NK-92 (cell line): ENCODE measurements around the gene SMG7.

Source experiments
- DNase-seq: peaks from one replicate; lab custom pipeline; 2025; ENCODE audit not compliant: unreplicated experiment; lab: John Stamatoyannopoulos, UW

Gene SMG7

DNA sequence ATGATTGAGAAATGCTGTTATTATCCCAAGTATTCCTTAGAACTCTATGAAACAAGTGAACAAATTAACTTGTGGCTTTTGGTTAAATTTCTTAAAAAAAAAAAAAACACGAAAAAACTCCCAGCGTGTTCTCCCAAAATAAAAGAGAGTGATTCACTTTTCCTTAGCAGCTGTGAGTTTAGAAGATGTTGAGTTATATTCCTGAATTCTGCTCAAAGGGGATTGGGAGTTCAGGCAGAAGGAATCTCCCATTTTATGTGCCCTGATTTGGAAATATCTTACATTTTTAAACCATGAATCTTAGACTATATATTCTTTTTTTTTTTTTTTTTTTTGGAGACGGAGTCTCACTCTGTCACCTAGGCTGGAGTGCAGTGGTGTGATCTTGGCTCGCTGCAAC lies 34.3 kb downstream of the SMG7 start:
- no peak for DNase-seq

DNA sequence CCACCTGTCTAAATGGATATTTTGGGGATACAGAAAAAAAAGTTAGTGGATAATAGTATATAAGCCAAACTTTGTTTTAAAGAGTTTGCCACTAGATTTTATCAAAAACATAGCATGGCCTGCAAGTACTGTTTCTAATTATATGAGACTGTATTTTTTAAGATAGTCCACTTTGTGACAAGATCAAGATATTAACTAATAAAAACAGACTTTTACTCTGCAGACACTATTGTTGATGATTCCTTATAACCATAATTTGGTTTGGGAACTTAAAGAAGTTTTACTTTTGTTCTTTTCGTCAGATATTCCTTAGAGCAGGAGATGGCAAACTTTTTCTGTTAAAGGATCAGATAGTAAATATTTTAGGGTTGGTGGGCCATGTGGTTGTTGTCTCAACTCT lies 36.4 kb downstream of the SMG7 start:
- DNase-seq = no peak

DNA sequence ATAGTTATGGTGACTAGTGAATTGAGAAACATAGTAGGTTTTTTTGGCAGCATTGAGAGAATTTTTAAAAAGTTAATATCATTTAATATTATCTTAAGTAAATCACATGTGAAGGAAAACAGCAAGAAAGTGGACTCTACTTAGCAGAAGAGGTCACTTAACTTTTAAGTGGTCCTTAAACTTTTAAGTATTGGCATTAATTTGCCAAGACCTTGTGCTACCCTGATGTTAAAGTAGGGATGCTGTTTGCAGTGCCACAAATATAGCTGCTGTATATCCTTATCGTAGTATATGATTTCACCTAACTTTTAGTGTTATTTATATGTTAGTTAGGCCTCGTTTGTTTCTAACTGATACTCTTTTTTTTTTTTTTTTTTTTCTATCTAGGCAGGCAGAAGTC lies 40.2 kb downstream of the SMG7 start:
- DNase-seq = no peak

DNA sequence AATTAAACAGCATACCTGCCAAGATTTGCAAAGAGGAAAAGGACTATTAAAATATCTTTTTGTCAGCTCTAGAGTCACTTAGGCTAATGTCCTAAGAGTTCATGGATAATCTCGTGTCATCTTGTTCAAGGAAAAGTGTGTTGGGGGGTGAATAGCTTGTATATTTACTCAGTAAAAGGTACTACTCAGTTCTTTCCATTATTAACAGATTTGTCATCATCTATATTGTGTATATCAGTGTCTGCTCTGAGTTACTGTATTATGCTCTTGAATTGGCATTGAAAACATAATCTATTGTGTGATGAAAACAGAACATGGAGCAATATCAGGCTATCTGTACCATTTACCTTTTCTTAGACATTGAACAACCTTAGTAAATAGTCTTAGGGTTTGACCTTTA lies 41.9 kb downstream of the SMG7 start:
- no peak for DNase-seq

DNA sequence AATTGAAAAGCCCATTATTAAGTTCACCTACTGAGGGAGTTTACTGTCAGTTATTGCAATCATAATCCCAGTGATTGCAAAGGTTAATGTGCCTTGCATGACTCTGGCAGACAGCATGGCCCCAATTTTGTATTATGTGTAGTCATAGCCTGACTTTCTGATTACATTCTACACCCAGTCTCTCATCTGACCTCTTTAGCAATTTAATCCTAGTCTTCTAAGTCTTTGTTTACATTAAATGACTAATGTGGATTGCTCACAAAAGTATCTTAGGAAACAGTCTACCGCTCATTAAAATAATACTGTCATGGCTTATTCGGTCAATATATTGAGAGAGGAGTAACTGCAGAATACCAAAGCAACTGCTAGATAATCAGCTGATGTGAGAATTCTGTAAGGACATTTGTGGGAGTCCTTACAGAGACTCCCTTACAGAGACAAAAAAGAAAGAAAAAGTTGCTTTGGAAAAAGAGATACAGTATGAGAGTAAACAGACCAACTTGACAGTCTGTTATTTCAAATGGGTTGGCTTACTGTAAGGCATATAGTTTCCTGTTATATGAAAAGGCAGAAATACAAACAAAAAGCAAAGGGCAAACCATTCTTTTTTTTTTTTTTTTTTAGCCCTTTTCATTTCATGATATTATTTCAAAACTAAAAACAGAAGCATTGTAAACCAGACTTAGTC lies 42.8 kb downstream of the SMG7 start:
- DNase-seq = no peak

DNA sequence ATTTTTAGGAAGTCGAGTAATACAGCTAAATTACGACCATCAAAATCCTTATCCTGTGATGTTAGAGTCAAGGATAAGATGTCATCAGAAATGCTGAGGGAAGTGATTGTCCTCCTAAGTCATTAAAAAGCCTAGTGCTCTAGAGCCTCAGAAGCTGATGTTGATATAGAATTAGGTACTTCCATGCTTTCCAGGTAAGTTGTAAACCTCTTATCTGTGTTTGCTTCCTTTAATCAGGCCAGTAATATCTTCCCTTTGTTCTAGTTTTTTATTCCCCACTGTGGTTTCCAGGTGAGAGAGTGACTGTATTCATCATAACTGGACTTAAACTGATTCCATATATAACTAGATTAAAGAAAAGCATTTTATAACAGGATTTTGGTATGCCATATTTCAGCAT lies 44.4 kb downstream of the SMG7 start:
- DNase-seq = no peak

DNA sequence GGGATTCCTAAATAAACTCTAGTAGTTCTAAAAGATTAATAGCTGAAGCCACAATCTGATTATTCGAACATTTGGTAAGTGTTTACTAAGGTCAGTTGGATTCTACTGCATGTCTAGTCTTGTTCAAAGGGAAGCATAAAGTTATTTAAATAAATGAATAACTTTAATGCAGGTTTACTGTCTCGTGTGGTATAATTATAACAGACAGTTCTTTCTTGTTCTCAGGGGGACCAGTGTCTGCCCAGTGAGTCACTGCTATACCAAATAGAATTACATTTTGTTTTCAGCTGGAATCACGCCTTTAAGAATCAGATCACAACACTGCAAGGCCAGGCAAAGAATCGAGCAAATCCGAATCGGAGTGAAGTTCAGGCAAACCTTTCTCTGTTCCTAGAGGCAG lies 45.1 kb downstream of the SMG7 start:
- no peak for DNase-seq

DNA sequence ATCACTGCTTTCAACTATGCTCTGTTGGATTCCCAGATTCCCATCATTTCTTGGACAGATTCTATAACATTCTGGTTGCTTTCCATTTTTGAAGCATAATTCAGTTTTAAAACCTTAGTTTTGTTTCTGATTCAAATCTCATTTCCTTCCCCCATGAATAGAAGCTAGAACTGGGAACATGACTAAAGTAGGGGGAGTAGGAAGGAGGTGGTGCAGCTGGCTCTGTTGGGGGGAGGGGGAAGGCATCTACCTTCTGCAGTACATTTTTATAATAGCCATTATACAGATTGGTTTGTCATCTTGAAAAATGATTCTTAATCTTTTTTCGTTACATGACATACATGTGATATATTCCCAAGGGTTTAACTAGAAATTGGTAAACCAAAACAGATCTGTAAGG lies 48.1 kb downstream of the SMG7 start:
- no peak for DNase-seq

DNA sequence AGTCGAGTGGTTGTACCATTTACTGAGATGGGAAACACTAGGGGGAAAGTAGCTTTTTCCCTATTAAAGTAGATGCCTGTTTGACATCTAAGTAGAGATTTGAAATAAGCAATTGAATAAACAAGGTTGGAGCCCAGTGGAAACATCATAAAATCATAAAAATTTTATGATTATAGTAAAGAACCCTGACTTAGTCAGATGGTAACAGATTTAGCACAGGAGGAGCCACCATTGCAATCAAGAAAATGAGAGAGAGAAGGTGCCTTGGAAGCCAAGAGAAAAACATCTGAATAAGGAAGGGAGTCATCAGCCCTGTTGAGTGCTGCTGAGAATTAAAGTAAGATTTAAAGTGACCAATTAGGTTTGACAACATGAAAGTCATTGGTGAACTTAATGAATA lies 49.8 kb downstream of the SMG7 start:
- no peak for DNase-seq

DNA sequence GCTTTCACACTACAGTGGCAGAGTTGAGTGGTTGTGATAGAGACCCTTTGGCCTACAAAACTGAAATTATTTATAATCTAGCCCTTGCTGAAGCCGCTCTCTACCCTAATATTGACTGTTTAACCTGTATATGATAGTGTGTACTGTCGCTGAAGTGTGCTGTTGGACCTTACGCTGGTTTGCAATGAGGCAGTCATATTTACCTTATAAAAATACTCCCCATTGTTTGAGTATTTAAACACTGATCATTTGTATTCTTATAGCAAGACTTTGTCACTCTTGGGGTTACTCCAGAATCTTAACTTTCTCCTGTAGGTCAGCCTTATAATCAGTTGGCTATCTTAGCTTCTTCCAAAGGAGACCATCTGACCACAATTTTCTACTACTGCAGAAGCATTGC lies 56.3 kb downstream of the SMG7 start:
- no peak for DNase-seq

DNA sequence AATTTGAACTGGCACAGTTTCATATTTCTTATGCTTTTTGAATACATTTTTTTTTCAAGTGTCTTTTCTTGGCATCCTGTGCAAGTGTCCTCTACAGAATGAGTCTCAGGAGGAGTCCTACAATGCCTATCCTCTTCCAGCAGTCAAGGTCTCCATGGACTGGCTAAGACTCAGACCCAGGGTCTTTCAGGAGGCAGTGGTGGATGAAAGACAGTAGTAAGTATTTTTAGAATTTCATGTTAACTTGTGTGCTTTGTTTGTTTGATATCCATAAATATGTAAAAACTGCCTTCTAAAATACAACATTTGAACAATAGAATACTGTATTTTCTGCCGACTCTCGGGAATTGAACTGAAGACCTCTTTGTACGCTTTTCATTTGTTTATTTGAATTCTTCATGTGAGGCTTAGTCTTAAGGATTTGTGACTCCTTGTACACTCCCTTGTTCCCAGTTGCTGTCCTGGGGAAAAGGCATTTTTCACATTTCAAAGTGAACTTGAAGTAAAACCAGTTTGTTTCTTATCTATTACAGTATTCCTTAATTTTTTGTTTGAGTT lies 61.4 kb downstream of the SMG7 start:
- no peak for DNase-seq

DNA sequence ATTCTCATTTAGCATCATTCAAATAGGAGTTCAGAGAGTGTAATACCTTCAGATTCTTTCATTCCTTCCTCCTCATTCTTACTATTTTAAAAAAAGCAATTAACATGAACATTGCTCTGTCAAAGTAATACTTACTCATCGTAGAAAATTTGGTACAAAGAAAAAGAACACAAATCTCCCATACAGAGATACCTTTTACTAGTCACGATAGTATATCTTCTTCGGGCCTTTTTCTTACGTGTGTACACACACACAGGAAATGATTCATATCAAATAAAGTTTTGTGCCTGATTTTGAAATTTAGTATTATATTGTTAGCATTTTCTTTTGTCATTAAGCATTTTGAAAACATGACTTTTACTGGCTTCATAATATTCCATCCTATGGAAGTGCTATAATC lies 65.1 kb downstream of the SMG7 start:
- no peak for DNase-seq

DNA sequence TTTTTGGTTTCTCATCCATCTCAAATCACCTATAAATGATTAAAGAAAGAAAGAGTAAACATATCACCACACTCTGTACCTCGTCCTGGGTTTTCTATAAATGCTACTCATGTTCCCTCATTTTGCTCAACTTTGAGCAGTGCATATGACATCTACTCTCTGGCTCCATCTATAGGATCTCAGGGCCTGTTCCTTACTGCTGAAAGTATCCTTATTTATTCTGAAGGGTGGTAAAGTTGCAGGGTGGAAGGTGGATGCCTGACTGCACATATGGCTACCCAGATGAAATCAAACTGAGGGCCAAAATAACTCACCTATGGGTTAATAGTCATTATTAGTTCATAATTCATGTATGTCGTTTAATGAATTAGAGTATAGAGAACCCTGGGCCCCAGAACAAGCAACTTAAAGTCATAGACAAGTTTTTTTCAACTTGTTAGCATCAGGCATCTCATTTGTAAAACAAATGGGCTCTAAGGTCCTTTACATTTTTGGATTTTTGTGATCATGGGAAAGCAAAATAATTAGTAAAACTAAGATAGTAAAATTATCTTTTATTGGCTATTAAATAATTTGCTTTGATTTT lies 71.4 kb downstream of the SMG7 start:
- no peak for DNase-seq

DNA sequence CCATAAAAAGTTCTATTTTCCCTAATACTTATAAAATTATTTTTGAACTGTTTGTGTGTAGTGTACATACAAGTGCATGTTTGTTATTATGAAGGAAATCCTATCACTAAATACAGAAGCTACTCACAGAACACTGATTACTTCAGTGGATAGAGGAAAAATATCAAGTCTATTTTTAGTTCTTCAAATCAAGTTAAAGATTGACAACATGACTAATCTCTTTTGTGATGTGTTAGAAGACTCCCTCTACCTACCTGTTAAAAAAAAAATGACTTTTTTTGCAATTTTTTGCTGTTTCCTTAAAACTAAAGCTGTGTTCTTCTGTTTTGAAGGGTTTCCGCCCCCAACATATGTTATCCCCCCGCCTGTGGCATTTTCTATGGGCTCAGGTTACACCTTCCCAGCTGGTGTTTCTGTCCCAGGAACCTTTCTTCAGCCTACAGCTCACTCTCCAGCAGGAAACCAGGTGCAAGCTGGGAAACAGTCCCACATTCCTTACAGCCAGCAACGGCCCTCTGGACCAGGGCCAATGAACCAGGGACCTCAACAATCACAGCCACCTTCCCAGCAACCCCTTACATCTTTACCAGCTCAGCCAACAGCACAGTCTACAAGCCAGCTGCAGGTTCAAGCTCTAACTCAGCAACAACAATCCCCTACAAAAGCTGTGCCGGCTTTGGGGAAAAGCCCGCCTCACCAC lies 72.4 kb downstream of the SMG7 start:
- DNase-seq = no peak

DNA sequence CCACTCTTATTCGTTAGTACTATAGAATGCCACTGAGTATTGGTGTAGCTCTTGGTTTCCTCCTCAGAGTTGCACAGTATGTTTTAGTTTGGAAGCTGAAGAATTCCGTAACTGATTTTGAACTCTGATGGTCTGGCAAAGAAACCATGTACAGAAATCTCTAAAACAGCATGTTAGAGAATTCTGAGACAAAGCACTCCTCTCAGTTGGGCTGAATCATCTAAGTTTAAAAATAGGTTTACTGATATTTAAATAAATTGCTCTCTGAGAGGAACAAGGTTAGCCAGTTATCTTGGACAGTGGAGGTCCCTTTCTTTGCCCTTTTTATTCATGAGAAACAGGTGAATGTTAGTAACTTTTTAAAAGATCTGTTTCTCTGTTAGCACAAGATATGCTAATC lies 74.1 kb downstream of the SMG7 start:
- DNase-seq = no peak

DNA sequence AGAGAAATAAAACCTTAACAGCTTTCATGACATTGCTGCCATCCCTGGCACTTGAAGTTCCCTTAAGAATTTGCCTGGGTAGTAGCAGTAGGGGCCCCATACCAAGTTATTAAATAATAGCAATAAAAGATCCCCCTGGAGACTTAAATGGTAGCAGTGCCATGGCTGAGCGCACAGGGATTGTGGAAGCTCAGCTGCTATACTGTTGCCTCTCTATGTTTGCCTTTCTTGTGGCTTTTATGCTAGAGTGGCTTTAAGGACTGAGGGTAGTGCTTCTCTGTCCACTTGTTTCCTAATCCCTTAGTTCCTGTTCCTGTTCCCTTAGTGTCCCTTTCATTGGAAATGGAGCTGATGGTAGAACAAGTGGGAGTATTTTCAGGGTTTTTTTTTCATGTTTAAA lies 75.8 kb downstream of the SMG7 start:
- no peak for DNase-seq

DNA sequence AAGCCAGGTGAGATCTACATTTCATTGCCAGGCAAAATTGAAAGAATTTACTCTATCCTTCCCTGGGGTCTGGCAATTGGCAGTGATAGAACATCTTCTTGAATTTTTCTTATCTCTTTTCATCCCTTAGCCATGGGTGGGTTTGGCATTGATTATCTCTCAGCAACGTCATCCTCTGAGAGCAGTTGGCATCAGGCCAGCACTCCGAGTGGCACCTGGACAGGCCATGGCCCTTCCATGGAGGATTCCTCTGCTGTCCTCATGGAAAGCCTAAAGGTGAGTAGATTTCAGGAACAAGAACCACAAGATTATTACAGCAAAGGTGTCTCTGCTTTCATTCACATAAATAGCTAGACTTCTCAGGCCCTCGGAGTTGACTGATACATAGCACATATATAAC lies 78.6 kb downstream of the SMG7 start:
- no peak for DNase-seq

DNA sequence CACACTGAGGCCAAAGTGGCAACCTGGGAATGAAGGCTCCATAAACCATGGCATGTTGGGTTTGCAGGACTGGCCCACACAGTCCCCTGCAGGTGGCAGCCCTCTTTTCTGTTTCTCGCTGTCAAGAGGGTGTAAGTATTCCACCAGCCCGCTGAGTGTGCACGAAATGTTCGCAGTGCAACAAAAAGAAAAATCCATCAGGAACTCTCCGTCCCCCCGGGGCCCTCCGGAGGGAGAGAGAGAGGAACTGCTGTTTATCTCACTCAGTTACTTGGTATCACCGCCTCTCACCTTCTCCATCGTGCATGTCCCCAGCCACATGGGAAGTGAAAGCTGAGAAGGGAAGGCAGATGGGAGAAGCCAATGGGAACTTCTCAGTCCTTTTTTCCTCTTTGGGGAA lies 79.6 kb downstream of the SMG7 start:
- DNase-seq = no peak

DNA sequence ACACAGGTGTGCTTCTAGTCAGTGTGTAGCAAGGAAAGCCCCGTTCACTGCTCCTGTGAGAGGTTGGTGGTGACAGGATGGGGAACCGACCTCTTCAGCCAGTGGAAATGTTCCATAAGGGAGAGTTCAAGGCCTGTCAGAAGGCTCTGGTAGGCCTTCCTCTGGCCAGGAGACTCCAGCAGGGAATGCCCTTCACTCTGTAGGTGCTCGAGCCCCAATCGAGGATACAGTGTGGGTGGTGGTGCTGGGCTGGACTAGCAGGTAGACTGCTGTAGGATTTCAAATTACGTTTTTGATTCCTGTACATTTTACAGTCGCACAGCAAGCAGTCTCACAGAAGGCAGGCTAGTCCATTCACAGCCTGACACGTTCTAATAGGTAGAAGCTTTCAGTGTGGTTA lies 80.1 kb downstream of the SMG7 start:
- no peak for DNase-seq

DNA sequence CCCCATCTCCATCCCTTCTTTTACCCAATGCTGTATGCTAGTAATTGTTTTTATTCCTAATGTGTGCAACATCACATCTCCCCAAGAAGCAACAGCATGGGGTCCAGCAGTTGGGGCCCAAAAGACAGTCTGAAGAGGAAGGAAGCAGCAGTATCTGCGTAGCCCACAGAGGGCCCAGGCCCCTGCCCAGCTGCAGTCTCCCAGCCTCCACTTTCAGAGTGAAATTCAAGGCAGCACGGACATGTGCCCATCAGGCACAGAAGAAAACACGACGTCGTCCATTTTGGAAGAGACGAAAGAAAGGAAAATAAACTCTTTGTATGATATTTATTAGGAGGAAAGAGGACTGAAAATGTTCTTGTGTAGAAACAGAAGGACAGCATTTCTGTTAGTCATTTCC lies 80.6 kb downstream of the SMG7 start:
- no peak for DNase-seq

DNA sequence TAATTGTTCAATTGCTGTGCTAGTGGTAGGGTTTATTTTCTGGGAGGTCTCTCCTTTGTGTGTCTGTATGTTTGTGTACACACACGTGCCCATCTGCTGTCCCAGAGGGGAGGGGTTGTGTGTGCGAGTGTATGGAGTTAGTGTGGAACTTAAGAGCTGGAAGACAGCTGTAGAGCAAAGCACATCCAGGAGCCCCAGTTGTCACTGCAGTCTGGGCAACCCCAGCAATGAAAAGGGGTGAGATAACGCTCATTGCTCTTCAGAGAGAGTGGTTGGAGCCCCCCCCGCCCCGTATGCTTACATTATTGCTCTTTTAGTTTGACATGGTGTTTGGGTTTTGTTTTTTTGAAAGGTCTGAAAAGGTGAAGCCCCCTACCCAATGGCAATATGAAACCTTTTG lies 81.0 kb downstream of the SMG7 start:
- no peak for DNase-seq

DNA sequence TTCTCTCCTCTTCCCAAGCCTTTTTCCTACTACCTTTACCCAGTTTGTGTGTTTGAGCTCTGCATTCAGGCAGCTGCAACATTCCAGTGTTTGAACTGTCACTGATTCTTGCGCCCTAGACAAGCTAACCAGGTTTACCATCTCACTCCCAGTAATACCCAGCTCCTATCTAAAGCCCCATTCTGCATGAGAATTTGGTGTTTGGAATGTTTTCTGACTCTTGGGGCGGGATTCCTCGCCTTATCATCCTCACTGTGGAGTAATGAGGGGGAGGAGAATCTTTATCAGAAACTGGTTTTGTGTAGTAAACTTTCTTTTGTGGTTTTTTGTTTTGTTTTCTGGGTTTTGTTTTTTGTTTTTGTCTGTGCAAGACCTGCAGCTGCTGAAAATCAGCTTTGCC lies 81.5 kb downstream of the SMG7 start:
- DNase-seq = no peak
